NCI-H2107 treated with DMSO at 0.1 percent for 48 hours (cell line): Measurements from ENCODE around the gene SLC25A10.
A peak's percentile ranks its signal among the peaks of the same experiment; 100 is the strongest.
"Not testable (repeated sequence)": the region's sequence is repeated elsewhere in the genome, so short reads cannot be mapped to it uniquely, and the experiment has no call there.

Experiments
- DNase-seq: peaks from one replicate; lab custom pipeline; 2025; ENCODE audit not compliant: unreplicated experiment; lab: John Stamatoyannopoulos, UW

Gene SLC25A10, protein sequence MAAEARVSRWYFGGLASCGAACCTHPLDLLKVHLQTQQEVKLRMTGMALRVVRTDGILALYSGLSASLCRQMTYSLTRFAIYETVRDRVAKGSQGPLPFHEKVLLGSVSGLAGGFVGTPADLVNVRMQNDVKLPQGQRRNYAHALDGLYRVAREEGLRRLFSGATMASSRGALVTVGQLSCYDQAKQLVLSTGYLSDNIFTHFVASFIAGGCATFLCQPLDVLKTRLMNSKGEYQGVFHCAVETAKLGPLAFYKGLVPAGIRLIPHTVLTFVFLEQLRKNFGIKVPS

GRCh38 chr17:81711814-81712467 lies at the start of gene SLC25A10:
TSS of gene SLC25A10 (plus strand) at chr17:81712284. CDS start at chr17:81712427, 143 bp downstream.
- peak; percentile 37 for DNase-seq

GRCh38 chr17:81664051-81664470 lies 48.0 kb upstream of the SLC25A10 start:
- DNase-seq, result no peak

DNA sequence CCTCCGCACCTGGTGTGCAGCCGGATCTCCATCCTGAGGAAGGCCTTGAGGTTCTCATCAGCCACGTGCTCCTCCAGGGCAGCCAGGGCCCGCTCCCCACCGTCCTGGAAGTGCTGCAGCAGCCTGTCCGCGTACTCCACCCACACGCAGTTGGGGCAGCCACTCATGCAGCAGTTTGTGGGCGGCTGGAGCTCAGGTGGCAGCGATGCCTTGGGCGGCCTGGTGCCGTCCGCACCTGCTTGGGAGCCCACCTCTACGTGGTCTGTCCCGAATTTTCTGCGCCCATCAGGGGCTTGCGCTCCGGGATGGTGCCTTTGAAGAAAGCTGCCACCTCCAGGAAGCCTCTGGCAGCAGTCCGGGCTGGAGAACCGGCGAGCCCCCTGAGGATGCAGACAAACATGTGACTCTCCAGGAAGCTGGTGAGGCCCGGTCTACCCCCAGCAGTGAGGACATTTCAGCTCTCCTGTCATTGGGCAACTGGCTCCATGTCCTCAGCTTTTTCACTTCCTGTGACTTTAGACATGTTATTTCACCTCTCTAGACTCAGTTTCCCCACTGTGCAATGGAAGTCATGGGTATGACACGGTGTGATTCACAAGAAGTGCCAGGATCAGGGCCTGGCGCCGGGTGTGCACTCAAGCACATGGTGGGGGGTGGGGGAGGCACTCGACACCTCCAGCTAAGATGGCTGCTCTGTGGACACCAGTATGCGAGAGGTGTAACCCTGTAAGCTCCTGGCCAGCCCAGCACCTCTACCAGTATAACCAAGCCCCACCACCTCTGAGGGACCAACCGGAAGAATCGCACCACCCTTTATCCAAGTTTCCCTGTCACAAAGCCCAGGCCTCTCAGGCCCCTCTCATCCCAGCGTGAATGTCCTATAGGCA lies 46.6 kb upstream of the SLC25A10 start:
- DNase-seq, result no peak

DNA sequence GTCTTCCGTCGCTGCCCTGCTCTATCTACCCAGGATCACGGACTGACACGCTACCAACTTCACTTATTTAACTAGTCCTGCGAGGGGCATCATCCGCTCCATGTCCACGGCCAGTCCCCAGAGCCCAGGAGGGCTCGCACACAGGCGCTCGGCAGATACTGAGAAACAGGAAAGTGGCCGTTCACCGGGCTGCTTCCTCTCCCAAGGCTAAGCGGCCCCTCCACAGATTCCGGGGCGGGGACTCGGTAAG lies 46.1 kb upstream of the SLC25A10 start:
- no peak for DNase-seq

DNA sequence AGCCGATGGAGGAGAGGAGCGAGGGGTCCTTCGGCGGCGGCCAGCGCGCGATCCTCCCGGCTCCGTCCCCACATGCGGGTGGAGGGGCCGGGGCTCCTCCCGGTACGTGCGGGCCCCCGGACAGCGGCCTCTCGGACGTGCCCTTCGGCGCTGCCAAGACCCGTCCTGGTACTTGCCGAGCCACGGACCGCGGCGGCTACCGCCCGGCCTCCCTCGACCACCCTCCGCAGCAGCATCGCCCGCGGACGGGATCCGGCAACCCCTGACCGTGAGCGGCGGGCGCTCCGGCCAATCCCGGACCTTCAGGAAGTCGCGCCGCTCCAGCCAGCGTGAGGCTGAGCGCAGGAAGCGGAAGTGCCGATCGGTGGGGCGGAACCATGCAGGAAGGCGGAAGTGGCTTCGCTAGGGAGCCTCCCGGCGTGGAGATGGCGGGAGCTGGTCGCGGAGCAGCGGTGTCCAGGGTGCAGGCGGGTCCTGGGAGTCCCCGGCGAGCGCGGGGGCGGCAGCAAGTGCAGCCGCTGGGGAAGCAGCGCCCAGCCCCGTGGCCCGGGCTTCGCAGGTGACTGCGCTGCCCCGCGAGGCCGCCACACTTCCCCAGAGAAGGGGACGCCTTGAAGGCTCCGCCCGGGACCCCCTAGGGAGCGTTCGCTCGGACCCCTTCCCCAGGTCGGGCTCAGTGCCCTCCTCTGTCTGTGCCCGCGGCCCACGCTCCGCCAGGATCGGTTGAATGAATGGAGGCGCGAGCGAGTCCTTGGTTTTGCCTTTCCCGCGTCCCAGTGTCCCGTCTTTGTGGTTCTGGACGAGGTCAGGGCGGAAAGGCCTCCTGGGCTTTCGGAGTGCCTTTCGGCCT lies 45.5 kb upstream of the SLC25A10 start, which contains the start of the genes CCDC137 and OXLD1:
TSS of gene CCDC137 (plus strand) at position 396 of the 850 bp plus-strand sequence. CDS start at position 426, 30 bp downstream.
TSS of gene OXLD1 (minus strand) at position 264 of the 850 bp plus-strand sequence. CDS start at position 236, 28 bp downstream.
- DNase-seq, result peak; percentile 74

- DNase-seq, result no peak
Observed at GRCh38 chr17:81667754-81668153, 44.3 kb upstream of the SLC25A10 start.

GRCh38 chr17:81672504-81672903 lies 39.6 kb upstream of the SLC25A10 start:
- no peak for DNase-seq

GRCh38 chr17:81672954-81673353 lies 39.1 kb upstream of the SLC25A10 start:
- DNase-seq, result no peak

DNA sequence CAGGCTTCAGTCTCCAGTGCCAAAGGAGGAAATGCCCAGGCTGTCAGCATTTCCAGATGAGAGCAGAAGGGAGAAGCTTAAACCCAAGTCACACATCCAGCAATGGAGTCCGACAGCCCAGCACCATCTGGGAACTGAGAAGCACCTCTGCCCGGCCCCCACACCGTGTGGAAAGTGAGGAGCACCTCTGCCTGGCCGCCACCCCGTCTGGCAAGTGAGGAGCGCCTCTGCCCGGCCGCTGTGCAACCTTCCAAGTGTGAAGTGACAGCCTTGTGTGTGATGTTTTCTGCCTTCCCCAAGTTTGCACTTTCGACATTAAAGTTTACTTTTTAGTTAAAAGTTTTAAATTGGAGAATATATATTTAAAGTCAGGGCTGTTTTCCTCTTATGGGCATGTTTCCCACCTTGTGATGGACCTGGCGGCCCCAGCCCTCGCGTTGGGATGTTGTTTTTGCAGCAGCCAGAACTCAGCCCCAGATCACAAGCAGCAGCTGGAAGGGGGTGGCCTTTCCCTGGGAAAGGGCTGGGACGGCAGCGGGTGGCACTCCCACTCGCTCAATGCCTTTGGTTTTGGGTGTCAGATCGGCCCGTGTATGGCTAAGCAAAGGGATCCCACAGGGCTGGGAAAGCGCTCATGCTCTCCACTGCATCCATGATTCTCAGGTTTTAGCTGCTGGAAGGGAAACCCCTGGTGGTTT lies 38.4 kb upstream of the SLC25A10 start:
- no peak for DNase-seq

DNA sequence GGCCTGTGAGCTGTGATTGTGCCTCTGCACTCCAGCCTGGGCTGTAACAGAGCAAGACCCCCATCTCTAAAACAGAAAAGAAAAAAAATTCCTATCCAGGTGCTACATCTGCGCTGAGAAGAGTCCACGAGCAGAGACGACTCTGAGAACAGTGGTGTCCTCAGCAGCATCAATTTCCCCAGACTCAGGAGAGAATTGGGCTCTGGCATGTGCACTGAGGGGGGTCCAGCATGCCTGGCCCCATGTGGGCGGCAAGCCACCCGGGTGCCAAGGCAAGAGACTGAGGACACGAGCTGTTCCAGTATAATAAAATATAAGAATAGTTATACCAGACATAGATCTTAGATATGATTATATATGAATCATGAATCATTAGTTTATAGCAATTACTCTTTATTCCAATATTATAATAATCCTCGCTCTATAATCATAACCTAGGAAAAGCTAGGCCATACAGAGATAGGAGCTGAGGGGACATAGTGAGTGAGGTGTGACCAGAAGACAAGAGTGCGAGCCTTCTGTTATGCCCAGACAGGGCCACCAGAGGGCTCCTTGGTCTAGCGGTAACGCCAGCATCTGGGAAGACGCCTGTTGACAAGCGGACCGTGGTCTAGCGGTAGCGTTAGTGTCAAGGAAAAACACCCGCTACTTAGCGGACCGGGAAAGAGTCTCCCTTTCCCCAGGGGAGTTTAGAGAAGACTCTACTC lies 36.4 kb upstream of the SLC25A10 start:
- DNase-seq, result not testable (repeated sequence)

DNA sequence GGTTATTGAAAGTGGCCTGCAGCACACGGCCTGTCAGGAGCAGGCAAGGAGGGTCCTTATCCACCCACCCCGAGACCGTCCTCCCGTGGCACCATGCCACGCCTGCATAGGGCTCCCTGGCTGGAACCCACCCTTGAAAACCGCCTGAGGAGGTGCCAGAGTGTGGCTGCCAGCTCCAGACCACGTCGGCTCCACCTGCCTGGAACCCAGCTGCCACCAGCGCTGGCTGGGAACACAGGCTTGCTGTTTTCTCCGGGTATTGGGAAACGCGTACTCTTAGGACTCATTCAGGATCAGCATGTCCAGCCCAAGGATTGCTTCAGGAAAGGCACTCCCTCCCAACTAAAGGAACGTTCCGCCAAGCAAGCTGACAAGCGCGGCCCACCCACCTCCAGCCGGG lies 35.2 kb upstream of the SLC25A10 start:
- no peak for DNase-seq

DNA sequence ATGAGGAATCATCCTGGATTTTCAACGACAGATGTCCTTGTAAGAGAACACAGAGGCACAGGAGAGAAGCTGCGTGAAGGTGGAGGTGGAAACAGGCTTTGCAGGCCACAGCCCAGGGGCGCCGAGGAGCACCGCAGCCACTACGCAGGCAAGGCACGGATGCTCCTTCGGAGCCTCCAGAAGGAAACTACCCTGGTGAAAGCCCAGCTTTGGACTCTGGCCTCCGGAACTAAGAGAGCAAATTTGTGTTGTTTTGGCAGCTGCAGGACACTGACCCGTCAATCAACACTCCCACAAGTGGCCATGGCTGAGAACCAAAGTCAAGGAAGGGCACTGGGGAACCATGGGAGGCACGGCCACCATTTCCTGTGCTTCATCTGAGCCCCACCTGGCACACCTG lies 31.9 kb upstream of the SLC25A10 start:
- DNase-seq, result no peak

DNA sequence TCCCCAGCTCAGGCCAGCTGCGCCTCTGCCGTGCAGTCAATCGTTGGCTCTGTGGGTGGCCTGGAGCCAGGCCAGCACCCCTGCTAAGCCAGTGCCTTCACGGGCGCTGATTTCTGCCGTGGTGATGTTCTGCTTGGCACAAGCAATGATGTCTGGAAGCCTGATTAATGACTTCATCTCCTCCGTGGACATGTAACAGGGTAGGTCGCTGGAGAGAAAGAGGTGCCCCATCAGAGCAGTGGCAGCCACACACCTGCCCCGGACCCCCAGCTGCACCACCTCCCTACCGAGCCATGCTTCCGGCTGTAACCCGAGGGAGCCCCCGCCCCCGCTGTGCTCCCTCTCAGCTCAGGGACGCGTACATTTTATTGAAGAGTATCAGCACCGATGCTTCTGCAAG lies 30.4 kb upstream of the SLC25A10 start:
- peak; percentile 39 for DNase-seq

DNA sequence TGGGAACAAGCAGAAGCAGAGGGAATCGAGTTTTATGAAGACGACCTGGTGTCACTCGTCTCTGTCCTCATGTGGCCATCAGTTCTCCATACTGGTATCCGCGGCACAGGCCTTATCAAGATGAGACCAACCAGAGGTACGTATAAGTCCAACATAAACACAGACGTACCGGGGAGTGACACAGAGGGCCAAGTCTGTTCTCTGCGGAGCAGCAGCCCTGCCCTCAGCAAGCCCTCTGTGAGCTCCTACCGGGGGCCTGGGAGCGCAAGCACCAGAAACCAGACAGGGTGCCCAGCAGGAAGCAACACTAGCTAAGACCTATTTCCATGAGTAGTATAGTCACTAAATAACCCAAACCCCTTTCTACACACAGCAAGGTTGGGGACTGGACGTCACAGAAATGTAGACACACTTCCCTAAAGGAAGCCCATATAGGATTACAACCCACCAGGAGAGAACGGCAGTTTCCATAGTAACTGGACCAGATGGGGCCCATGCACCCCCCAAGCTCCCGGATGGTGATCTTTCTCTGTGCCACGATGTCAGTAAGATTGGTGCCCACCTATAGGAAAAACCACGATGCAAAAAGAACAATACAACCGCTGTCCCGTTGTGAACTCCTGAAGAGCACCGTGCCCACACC lies 29.4 kb upstream of the SLC25A10 start:
- no peak for DNase-seq

DNA sequence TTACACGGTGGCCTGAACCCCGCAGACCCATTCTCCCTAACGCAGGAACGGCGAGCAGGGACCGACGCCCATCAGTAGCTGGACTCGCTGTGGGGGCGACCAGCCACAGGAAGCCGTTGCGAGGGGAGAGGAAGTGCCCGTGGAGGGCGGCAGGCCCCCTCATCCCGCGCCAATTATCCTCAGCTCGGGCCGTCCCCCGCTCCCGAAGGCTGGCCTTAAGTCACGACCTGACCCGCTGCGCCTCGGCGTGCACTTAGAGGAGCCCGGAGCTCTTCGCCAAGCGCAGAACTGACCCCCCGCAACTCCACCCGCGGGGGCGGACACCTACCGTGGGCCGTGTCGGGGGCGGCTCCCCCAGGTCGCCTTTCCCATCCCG lies 28.9 kb upstream of the SLC25A10 start:
- DNase-seq, result no peak

DNA sequence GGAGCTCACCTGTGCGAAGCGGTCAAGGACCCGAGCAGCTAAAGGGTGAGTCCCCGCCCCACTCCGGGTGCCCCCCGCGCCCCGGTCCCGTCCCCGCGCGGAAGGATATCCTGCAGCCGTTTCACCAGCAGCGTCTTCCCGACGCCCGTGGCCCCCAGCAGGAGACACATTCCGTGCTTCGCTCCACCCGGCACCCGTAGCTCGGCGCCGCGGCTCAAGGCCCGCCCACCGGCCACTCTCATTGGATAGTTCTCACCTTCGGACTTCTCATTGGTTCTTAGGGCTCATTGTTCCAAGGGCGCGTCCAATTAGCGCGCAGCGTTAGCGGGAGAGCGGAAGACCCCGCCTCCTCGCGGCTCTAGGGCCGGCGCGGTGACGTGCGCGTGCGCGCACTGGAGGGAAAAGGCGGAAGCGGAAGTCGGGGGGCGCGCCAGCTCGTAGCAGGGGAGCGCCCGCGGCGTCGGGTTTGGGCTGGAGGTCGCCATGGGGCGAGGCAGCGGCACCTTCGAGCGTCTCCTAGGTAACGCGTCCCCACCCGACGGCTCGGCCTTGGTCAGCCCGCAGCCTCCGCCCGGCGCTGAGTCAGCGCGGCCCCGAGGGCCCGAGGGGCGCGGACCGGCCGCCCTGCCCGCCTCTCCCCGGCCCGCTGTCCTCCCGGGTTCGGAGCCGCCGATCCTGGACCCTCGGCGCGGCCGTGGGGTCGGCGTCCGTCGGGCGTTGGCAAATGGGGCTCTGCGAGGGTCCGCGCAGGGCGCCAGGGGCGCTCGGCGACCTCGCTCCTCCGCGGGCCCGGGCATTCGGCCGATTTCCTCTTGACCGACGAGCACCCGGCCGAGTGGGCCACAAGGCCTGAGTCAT lies 28.3 kb upstream of the SLC25A10 start, which contains the start of the genes ARL16 and HGS:
TSS of gene ARL16 (minus strand) at position 214 of the 858 bp plus-strand sequence. CDS start at position 170, 44 bp downstream.
TSS of gene HGS (plus strand) at position 428 of the 858 bp plus-strand sequence. CDS start at position 484, 56 bp downstream.
- DNase-seq, result peak; percentile 92

GRCh38 chr17:81684442-81684911 lies 27.6 kb upstream of the SLC25A10 start:
- DNase-seq, result no peak

- DNase-seq, result no peak
Observed at GRCh38 chr17:81685108-81685507, 27.0 kb upstream of the SLC25A10 start.
